H9 (cell line): Measurements from ENCODE around the gene CD3D. TPM values are rescaled to one million over a fixed set of nuclear protein-coding genes. Genes with fewer than 3 reads are reported as not detected.

Source experiments
- DNase-seq: peaks from one replicate; pipeline ENCODE4 v3.0.0-alpha.2; 2017
- H2AFZ ChIP-seq: one replicate; pipeline ENCODE4 v1.6.1; 2013; ENCODE audit warnings: mild to moderate bottlenecking, low read length, control low read depth, moderate library complexity
- H2AK5ac ChIP-seq: 2 replicates; pipeline ENCODE4 v1.6.1; 2013; ENCODE audit warnings: low read length, control low read depth, mixed read lengths; ENCODE audit not compliant: insufficient read length
- H2BK120ac ChIP-seq: one replicate; pipeline ENCODE4 v1.6.1; 2013; ENCODE audit warnings: low read depth, mild to moderate bottlenecking, low read length, control low read depth, inconsistent platforms; ENCODE audit not compliant: poor library complexity, severe bottlenecking
- H2BK12ac ChIP-seq: 2 replicates; pipeline ENCODE4 v1.6.1; 2013; ENCODE audit warnings: low read length, control low read depth, mixed read lengths, low read depth; ENCODE audit not compliant: insufficient read length
- H2BK15ac ChIP-seq: 2 replicates; pipeline ENCODE4 v1.6.1; 2013; ENCODE audit warnings: low read depth, low read length, control low read depth
- H2BK20ac ChIP-seq: one replicate; pipeline ENCODE4 v1.6.1; 2013; ENCODE audit warnings: low read depth, mild to moderate bottlenecking, low read length, control low read depth, inconsistent platforms; ENCODE audit not compliant: poor library complexity, severe bottlenecking
- H2BK5ac ChIP-seq: 2 replicates; pipeline ENCODE4 v1.6.1; 2013; ENCODE audit warnings: low read length, control low read depth, mixed read lengths; ENCODE audit not compliant: insufficient read length
- H3K14ac ChIP-seq: 2 replicates; pipeline ENCODE4 v1.6.1; 2013; ENCODE audit warnings: low read length, control low read depth; ENCODE audit not compliant: insufficient read depth
- H3K18ac ChIP-seq: 2 replicates; pipeline ENCODE4 v1.6.1; 2013; ENCODE audit warnings: low read depth, mild to moderate bottlenecking, mixed read lengths, low read length, control low read depth; ENCODE audit not compliant: insufficient read length
- H3K23ac ChIP-seq: 2 replicates; pipeline ENCODE4 v1.6.1; 2013; ENCODE audit warnings: low read length, control low read depth, mixed read lengths, low read depth; ENCODE audit not compliant: insufficient read length
- H3K23me2 ChIP-seq: 2 replicates; pipeline ENCODE4 v1.6.1; 2013; ENCODE audit warnings: low read depth, mild to moderate bottlenecking, mixed read lengths, low read length, control low read depth; ENCODE audit not compliant: insufficient read length, poor library complexity, severe bottlenecking
- H3K27ac ChIP-seq: 2 replicates; pipeline ENCODE4 v1.5.1; 2013; ENCODE audit warnings: low read length, control low read depth, mixed read lengths, low read depth; ENCODE audit not compliant: insufficient read length
- H3K27me3 ChIP-seq: 2 replicates; pipeline ENCODE4 v1.6.1; 2013; ENCODE audit warnings: low read length, control low read depth, inconsistent platforms; ENCODE audit not compliant: insufficient read depth
- H3K4ac ChIP-seq: 2 replicates; pipeline ENCODE4 v1.6.1; 2013; ENCODE audit warnings: low read depth, mild to moderate bottlenecking, control low read depth, inconsistent platforms, low read length, moderate library complexity
- H3K4me1 ChIP-seq: 2 replicates; pipeline ENCODE4 v1.6.1; 2013; ENCODE audit warnings: low read length, control low read depth, inconsistent platforms; ENCODE audit not compliant: insufficient read depth
- H3K4me2 ChIP-seq: 2 replicates; pipeline ENCODE4 v1.6.1; 2013; ENCODE audit warnings: low read length, control low read depth, mixed read lengths; ENCODE audit not compliant: insufficient read length, insufficient read depth
- H3K56ac ChIP-seq: 2 replicates; pipeline ENCODE4 v1.6.1; 2013; ENCODE audit warnings: low read depth, mild to moderate bottlenecking, mixed read lengths, low read length, control low read depth; ENCODE audit not compliant: insufficient read length
- H3K79me1 ChIP-seq: 2 replicates; pipeline ENCODE4 v1.6.1; 2013; ENCODE audit warnings: low read depth, mild to moderate bottlenecking, moderate library complexity, low read length, control low read depth, inconsistent platforms; ENCODE audit not compliant: insufficient read depth, poor library complexity, severe bottlenecking
- H3K79me2 ChIP-seq: 2 replicates; pipeline ENCODE4 v1.6.1; 2013; ENCODE audit warnings: low read length, control low read depth, inconsistent platforms; ENCODE audit not compliant: insufficient read depth
- H3K9ac ChIP-seq: 2 replicates; pipeline ENCODE4 v1.6.1; 2013; ENCODE audit warnings: low read length, control low read depth, mixed read lengths; ENCODE audit not compliant: insufficient read length; ENCODE audit errors: extremely low read depth
- H3K9me3 ChIP-seq: one replicate; pipeline ENCODE4 v1.6.1; 2013; ENCODE audit warnings: low read depth, low read length, inconsistent platforms; ENCODE audit not compliant: control insufficient read depth
- H3T11ph ChIP-seq: one replicate; pipeline ENCODE4 v1.6.1; 2013; ENCODE audit warnings: mild to moderate bottlenecking, low read length, control low read depth, inconsistent platforms
- H4K20me1 ChIP-seq: one replicate; pipeline ENCODE4 v1.6.1; 2013; ENCODE audit not compliant: control insufficient read depth, insufficient read length, insufficient read depth
- H4K5ac ChIP-seq: 2 replicates; pipeline ENCODE4 v1.6.1; 2013; ENCODE audit warnings: low read depth, mild to moderate bottlenecking, mixed read lengths, low read length, control low read depth; ENCODE audit not compliant: insufficient read length
- H4K8ac ChIP-seq: replicated peaks from 2 replicates; pipeline ENCODE4 v1.6.1; 2013; ENCODE audit warnings: low read length, control low read depth, mixed read lengths, low read depth; ENCODE audit not compliant: insufficient read length
- H4K91ac ChIP-seq: 2 replicates; pipeline ENCODE4 v1.6.1; 2013; ENCODE audit warnings: low read depth, mild to moderate bottlenecking, moderate library complexity, mixed read lengths, low read length, control low read depth; ENCODE audit not compliant: insufficient read length
- H3K27ac Mint-ChIP-seq, 3 experiments: 2 replicates in 2 of 3; 3 replicates in 1 of 3; pipeline ENCODE4 v1.8.0; 2020 to 2021; ENCODE audit warnings: mixed read lengths in 3 of 3, mild to moderate bottlenecking in 1 of 3, moderate library complexity in 1 of 3
- H3K27me3 Mint-ChIP-seq: 2 replicates; pipeline ENCODE4 v1.8.0; 2021; ENCODE audit warnings: low read depth, mild to moderate bottlenecking, moderate library complexity, mixed read lengths
- H3K36me3 Mint-ChIP-seq, 3 experiments: 2 replicates in 2 of 3; 3 replicates in 1 of 3; pipeline ENCODE4 v1.8.0; 2020 to 2021; ENCODE audit warnings: low read depth in 3 of 3, mixed read lengths in 3 of 3; ENCODE audit not compliant: insufficient read depth in 1 of 3
- H3K4me1 Mint-ChIP-seq, 2 experiments: 2 replicates each; pipeline ENCODE4 v1.8.0; 2020; ENCODE audit warnings: mixed read lengths in 2 of 2
- H3K4me3 Mint-ChIP-seq, 2 experiments: 2 replicates in 1 of 2; 3 replicates in 1 of 2; pipeline ENCODE4 v1.8.0; 2020 to 2021; ENCODE audit warnings: mild to moderate bottlenecking in 2 of 2, mixed read lengths in 2 of 2, moderate library complexity in 1 of 2
- H3K9me3 Mint-ChIP-seq, 2 experiments: 2 replicates in 1 of 2; 3 replicates in 1 of 2; pipeline ENCODE4 v1.8.0; 2020; ENCODE audit warnings: mild to moderate bottlenecking in 2 of 2, mixed read lengths in 2 of 2, moderate library complexity in 1 of 2
- WGBS: extraction: QIAGEN DNeasy Blood & Tissue Kit; methylation state at CpG from one replicate; pipeline ENCODE4 v1.1.7; 2013; ENCODE audit warnings: missing lambda C conversion rate, low lambda C conversion rate, mixed read lengths; ENCODE audit not compliant: insufficient read length; ENCODE audit errors: extremely low coverage; 5-methylcytosine and 5-hydroxymethylcytosine counted together
- total RNA-seq: library from RNA; stranded (reverse); gene quantifications from 2 replicates; pipeline ENCODE4 v1.2.1, GENCODE V29; 2021
- TF ChIP-seq, protein P1 (sequence below): fragments of 200-600 bp; sonication (generic); conservative IDR thresholded peaks from 3 replicates; pipeline ENCODE4 v1.8.0; 2021; ENCODE audit warnings: antibody characterized with exemption, mild to moderate bottlenecking

The CD3D gene
- total RNA-seq, 1 experiment from 2014 or later, result not detected

DNA sequence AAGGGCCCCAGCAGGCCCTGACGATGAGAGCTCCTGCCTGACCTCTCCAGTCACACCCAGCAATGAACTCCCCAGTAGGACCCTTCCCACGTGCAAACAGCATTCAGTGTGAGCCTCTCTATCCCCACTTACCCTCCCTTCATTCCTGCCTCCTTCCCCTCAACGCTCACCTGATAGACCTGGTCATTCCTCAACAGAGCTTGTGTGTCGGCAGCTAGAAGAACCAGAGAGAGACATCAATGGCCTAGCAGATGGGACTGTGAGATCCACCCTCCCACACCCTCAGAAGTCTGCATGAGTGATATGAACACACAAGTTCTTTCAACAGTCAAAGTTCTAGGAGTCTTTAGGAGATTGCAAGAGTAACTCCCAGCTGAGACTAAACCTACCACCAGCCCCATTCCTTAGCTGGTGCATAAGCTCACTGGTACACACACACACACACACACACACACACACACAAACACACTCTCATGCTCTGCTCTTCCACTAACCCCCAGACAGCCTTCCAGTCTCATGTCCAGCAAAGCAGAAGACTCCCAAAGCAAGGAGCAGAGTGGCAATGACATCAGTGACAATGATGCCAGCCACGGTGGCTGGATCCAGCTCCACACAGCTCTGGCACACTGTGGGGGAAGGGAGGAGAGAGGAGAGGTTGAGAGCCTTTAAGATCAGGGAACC lies 3.1 kb downstream of the CD3D start:
- H2AK5ac ChIP-seq, result no peak overlapping the region
- WGBS, result no CpG with 5 or more reads among the region's 5 CpGs
- H3K27me3 Mint-ChIP-seq, result peaks cover 28% of the 10 kb centered on the region
- H3T11ph ChIP-seq, result no peak overlapping the region
- H3K9me3 Mint-ChIP-seq, result no peaks in the 10 kb centered on the region
- H3K4me2 ChIP-seq, result no peak overlapping the region
- TF ChIP-seq, protein P1, sequence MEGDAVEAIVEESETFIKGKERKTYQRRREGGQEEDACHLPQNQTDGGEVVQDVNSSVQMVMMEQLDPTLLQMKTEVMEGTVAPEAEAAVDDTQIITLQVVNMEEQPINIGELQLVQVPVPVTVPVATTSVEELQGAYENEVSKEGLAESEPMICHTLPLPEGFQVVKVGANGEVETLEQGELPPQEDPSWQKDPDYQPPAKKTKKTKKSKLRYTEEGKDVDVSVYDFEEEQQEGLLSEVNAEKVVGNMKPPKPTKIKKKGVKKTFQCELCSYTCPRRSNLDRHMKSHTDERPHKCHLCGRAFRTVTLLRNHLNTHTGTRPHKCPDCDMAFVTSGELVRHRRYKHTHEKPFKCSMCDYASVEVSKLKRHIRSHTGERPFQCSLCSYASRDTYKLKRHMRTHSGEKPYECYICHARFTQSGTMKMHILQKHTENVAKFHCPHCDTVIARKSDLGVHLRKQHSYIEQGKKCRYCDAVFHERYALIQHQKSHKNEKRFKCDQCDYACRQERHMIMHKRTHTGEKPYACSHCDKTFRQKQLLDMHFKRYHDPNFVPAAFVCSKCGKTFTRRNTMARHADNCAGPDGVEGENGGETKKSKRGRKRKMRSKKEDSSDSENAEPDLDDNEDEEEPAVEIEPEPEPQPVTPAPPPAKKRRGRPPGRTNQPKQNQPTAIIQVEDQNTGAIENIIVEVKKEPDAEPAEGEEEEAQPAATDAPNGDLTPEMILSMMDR, result no peak
- H4K5ac ChIP-seq, result no peak overlapping the region
- no peak overlapping the region for H3K4me3 Mint-ChIP-seq
- H3K18ac ChIP-seq, result no peak overlapping the region
- no peak overlapping the region for H3K56ac ChIP-seq
- H3K9ac ChIP-seq, result no peak overlapping the region
- no peak overlapping the region for H2BK15ac ChIP-seq
- no peaks in the 10 kb centered on the region for H3K23me2 ChIP-seq
- H3K36me3 Mint-ChIP-seq, result no peaks in the 10 kb centered on the region
- no peak overlapping the region for H3K27ac ChIP-seq
- no peak overlapping the region for H3K14ac ChIP-seq
- H2AFZ ChIP-seq, result no peak overlapping the region
- H3K27me3 ChIP-seq, result no peaks in the 10 kb centered on the region
- H3K4ac ChIP-seq, result no peak overlapping the region
- H3K79me1 ChIP-seq, result no peaks in the 10 kb centered on the region
- no peak overlapping the region for H4K91ac ChIP-seq
- no peaks in the 10 kb centered on the region for H3K9me3 ChIP-seq
- H3K27ac Mint-ChIP-seq, result no peak overlapping the region
- H2BK20ac ChIP-seq, result no peak overlapping the region
- H3K4me1 ChIP-seq, result no peaks in the 10 kb centered on the region
- no peak for DNase-seq
- H3K4me1 Mint-ChIP-seq, result peaks cover 2 to 3% of the 10 kb centered on the region in 2 experiments; a peak in 1 of 4 replicates
- H4K20me1 ChIP-seq, result no peaks in the 10 kb centered on the region
- no peaks in the 10 kb centered on the region for H3K79me2 ChIP-seq
- H2BK12ac ChIP-seq, result no peak overlapping the region
- no peak overlapping the region for H4K8ac ChIP-seq
- H2BK5ac ChIP-seq, result no peak overlapping the region
- no peak overlapping the region for H2BK120ac ChIP-seq
- no peak overlapping the region for H3K23ac ChIP-seq
